ENCODE data around the gene LSMEM2.

The LSMEM2 gene

DNA sequence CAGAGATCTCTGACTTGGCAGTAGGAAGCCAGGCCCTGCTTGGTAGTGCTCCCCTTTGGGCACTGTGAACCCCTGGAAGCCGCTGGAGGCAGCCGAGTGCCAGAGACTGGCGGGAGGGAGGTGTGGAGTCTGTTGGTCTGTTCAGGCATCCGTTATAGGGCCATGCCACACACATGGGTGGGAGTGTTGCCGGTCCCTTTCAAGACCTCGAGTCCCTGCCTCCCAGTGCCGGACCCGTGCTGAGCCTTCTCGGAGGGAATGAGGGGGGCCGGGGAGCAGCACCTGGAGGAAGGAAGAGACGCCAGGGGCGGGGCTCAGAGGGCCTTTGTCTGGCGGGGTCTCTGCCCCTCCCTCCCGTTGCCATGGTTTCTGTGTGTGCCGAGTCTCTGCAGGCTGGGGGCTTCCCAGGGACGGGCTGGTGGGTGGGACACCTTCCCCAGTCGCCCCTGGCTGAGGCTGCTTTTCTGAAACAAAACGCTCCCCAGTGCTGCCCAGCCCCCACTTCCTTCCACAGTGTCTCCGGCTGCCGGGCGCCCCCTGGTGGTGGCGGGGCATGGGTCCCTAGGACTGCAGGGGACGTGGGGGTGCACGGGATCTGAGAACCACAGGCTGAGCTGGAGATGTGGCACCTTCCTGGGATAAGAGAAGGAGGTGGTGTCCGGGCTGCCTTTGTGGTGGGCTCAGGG is 32.9 kb upstream of the LSMEM2 start:
- peak; percentile 80 for DNase-seq (ENCODE audit: low read depth)
- peak; percentile 86 for TF ChIP-seq CTCF (conservative IDR thresholded peaks at IDR 0.05; ENCODE audit: low read length)
- peak overlapping the region; percentile 50 for H3K4me3 ChIP-seq (ENCODE audit: low read length)

GRCh38 chr3:50246517-50246954 is 32.4 kb upstream of the LSMEM2 start:
- peak; percentile 84 for DNase-seq (ENCODE audit: low read depth)
- no peak for TF ChIP-seq CTCF (conservative IDR thresholded peaks at IDR 0.05; ENCODE audit: low read length)
- peak overlapping the region; percentile 33 for H3K4me3 ChIP-seq (ENCODE audit: low read length)

DNA sequence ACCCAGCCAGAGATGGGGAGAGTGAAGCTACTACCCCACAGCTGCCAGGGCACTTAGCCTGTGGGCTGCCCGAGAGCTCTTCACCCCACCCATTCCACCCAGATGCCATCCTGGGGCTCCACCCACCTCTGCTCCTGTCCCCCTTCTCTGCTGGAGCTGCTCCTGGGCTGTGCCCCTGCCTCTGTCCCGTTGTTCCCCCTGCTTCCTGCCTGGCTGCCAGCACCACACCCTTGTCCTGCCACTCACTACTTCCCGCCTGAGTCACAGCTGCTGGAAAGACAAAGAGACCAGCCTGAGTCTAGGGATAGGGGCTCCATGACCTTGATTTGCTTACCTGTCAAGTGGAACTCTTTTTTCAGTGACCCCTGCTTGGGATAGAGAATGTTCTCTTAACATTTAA is 30.5 kb upstream of the LSMEM2 start:
- H3K4me3 ChIP-seq (ENCODE audit: low read length): no peak overlapping the region
- DNase-seq (ENCODE audit: low read depth): no peak
- TF ChIP-seq CTCF (conservative IDR thresholded peaks at IDR 0.05; ENCODE audit: low read length): no peak

DNA sequence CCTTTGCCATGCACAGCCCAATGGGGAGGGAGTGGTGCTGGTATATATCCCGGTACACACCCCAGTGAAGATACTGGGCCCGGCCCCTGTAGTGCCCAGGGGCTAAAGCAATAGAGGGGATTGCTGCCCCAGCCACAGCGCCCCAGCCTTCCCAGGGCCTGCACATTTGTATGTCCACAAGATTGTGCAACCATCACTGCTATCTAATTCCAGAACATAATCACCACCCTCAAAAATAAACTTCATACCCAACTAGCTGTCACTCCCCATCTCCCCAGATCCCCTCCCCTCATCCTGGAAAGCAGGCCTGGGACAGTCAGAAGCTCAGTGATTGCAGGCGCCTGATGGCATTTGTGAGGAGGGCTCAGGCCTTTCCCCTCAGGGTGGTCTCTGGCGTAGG is 29.4 kb upstream of the LSMEM2 start:
- H3K4me3 ChIP-seq (ENCODE audit: low read length): no peak overlapping the region
- DNase-seq (ENCODE audit: low read depth): no peak
- no peak for TF ChIP-seq CTCF (conservative IDR thresholded peaks at IDR 0.05; ENCODE audit: low read length)

GRCh38 chr3:50250514-50250913 is 28.4 kb upstream of the LSMEM2 start:
- no peak for DNase-seq (ENCODE audit: low read depth)
- TF ChIP-seq CTCF (conservative IDR thresholded peaks at IDR 0.05; ENCODE audit: low read length): no peak
- no peak overlapping the region for H3K4me3 ChIP-seq (ENCODE audit: low read length)

DNA sequence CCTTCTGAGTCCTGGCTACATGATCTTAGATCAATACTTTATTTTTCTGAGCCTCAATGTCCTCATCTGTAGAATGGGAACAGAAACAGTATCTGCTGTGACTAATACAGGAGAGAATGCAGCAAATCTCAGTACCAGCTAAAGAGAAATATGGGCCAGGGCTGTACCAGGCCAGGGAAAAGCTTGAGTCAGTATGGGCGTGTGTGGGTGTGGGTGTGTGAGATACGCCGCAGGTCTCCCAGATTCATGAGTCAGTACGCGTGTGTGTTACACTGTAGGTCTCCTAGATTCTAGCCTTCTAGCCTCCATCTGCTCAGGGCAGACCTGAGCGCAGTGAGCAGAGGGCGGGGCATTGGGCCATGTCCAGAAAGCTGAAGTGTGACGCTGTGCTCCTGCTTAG is 27.7 kb upstream of the LSMEM2 start:
- TF ChIP-seq CTCF (conservative IDR thresholded peaks at IDR 0.05; ENCODE audit: low read length): no peak
- H3K4me3 ChIP-seq (ENCODE audit: low read length): no peak overlapping the region
- peak; percentile 68 for DNase-seq (ENCODE audit: low read depth)

- TF ChIP-seq CTCF (conservative IDR thresholded peaks at IDR 0.05; ENCODE audit: low read length): no peak
- no peak overlapping the region for H3K4me3 ChIP-seq (ENCODE audit: low read length)
- DNase-seq (ENCODE audit: low read depth): no peak
Observed at GRCh38 chr3:50254577-50255250, 24.2 kb upstream of the LSMEM2 start.
